H7 (cell line): ENCODE data around the gene OPRL1. TPM values are rescaled to one million over a fixed set of nuclear protein-coding genes. Genes with fewer than 3 reads are reported as not detected.
"Not testable (repeated sequence)": the region's sequence is repeated elsewhere in the genome, so short reads cannot be mapped to it uniquely, and the experiment has no call there.

Experiments
- DNase-seq: peaks from one replicate; pipeline ENCODE4 v3.0.0; 2012
- H3K27me3 ChIP-seq: 2 replicates; pipeline ENCODE4 v1.6.0; 2011; ENCODE audit warnings: mild to moderate bottlenecking, low read length; ENCODE audit not compliant: control insufficient read depth, insufficient read depth
- H3K36me3 ChIP-seq: replicated peaks from 2 replicates; pipeline ENCODE4 v1.5.1; 2011; ENCODE audit warnings: low read length; ENCODE audit not compliant: control insufficient read depth, insufficient read depth
- H3K4me3 ChIP-seq: 2 replicates; pipeline ENCODE4 v1.5.1; 2011; ENCODE audit warnings: low read depth, mild to moderate bottlenecking, control low read depth, low read length, moderate library complexity; ENCODE audit not compliant: insufficient read depth
- total RNA-seq: library from RNA; depleted of rRNA; stranded (reverse); fragments of >200 nt; shearing (Covaris generic); gene quantifications from 2 replicates; pipeline ENCODE4 v1.2.3, GENCODE V29; 2014

Gene OPRL1
- total RNA-seq, 1 experiment from 2014 or later, result 2.4 TPM

GRCh38 chr20:64130876-64131275 lies 51.0 kb downstream of the OPRL1 start:
- peak; percentile 19 for DNase-seq
- Histone ChIP-seq H3K36me3 (no peaks in the 10 kb centered on the region), H3K4me3 (no peak overlapping the region), H3K27me3 (no peaks in the 10 kb centered on the region)

GRCh38 chr20:64131406-64131805 lies 51.5 kb downstream of the OPRL1 start:
- DNase-seq, result peak; percentile 62
- no peak overlapping the region for H3K4me3 ChIP-seq
- no peaks in the 10 kb centered on the region for H3K27me3 ChIP-seq
- H3K36me3 ChIP-seq, result no peaks in the 10 kb centered on the region

- H3K36me3 ChIP-seq, result no peaks in the 10 kb centered on the region
- H3K27me3 ChIP-seq, result no peaks in the 10 kb centered on the region
- H3K4me3 ChIP-seq, result no peak overlapping the region
- DNase-seq, result peak; percentile 86
Observed at GRCh38 chr20:64133951-64134407, 54.1 kb downstream of the OPRL1 start.

DNA sequence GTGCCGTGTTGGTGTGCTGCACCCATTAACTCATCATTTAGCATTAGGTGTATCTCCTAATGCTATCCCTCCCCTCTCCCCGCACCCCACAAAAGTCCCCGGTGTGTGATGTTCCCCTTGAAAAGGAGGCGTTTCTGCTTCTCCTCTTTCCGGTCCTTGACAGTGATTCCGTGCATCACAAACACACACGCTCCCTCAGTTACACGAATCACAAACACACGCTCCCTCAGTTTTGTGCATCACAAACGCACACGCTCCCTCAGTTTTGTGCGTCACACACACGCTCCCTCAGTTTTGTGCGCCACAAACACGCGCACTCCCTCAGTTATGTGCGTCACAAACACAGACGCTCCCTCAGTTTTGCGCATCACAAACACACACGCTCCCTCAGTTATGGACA lies 54.9 kb downstream of the OPRL1 start:
- not testable (repeated sequence) for DNase-seq, H3K27me3 ChIP-seq, H3K4me3 ChIP-seq, H3K36me3 ChIP-seq

DNA sequence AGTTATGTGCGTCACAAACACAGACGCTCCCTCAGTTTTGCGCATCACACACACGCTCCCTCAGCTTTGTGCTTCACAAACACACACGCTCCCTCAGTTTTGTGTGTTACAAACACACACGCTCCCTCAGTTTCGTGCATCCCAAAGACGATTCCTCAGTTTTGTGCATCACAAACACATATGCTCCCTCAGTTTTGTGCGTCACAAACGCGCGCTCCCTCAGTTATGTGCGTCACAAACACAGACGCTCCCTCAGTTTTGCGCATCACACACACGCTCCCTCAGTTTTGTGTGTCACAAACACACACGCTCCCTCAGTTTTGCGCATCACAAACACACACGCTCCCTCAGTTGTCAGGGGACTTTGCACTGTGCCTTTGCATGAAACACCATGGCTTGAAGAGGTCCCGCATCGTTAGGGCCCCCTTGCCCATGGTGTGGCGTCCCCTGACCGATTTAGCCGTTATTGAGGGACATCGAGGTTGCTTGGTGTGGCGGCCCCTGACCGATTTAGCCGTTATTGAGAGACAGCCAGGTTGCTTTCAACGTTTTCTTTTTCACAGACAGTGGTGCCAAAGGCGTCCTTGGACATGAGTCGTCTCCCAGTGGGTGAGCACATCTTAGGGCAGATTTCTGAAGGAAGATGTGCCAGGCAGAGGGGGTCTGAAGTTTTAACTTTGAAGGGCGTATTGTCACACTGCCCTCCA lies 56.3 kb downstream of the OPRL1 start:
- no peaks in the 10 kb centered on the region for H3K27me3 ChIP-seq
- H3K36me3 ChIP-seq, result no peaks in the 10 kb centered on the region
- DNase-seq, result peak; percentile 12
- no peak overlapping the region for H3K4me3 ChIP-seq

DNA sequence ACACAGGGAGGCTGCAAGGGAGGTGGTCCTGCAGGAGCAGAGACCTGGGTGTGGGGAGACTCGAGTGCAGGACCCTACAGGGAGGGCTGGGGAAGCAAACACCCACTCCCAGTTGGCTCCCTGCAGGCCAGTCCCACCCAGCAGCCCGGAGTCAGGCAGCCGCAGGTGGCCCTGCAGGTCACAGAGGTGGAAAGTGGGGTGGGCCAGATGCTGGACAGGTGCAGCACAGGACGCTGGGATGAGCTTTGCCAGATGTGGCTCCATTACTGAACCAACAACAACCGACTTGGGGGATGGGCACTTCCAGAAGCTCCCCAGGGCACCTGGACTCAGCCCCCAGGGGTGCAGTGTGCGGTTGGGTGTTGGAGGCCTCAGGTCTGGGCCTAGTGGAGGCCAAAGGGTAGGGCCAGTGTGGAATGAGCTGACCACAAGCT lies 57.7 kb downstream of the OPRL1 start:
- DNase-seq, result peak; percentile 30
- H3K36me3 ChIP-seq, result no peaks in the 10 kb centered on the region
- no peak overlapping the region for H3K4me3 ChIP-seq
- H3K27me3 ChIP-seq, result no peaks in the 10 kb centered on the region

GRCh38 chr20:64138276-64138815 lies 58.5 kb downstream of the OPRL1 start:
- Histone ChIP-seq H3K36me3 (no peaks in the 10 kb centered on the region), H3K4me3 (no peak overlapping the region), H3K27me3 (no peaks in the 10 kb centered on the region)
- peak; percentile 19 for DNase-seq

GRCh38 chr20:64139199-64140060 lies 59.5 kb downstream of the OPRL1 start:
- Histone ChIP-seq H3K27me3 (no peaks in the 10 kb centered on the region), H3K4me3 (no peak overlapping the region), H3K36me3 (no peaks in the 10 kb centered on the region)
- peak; percentile 64 for DNase-seq

DNA sequence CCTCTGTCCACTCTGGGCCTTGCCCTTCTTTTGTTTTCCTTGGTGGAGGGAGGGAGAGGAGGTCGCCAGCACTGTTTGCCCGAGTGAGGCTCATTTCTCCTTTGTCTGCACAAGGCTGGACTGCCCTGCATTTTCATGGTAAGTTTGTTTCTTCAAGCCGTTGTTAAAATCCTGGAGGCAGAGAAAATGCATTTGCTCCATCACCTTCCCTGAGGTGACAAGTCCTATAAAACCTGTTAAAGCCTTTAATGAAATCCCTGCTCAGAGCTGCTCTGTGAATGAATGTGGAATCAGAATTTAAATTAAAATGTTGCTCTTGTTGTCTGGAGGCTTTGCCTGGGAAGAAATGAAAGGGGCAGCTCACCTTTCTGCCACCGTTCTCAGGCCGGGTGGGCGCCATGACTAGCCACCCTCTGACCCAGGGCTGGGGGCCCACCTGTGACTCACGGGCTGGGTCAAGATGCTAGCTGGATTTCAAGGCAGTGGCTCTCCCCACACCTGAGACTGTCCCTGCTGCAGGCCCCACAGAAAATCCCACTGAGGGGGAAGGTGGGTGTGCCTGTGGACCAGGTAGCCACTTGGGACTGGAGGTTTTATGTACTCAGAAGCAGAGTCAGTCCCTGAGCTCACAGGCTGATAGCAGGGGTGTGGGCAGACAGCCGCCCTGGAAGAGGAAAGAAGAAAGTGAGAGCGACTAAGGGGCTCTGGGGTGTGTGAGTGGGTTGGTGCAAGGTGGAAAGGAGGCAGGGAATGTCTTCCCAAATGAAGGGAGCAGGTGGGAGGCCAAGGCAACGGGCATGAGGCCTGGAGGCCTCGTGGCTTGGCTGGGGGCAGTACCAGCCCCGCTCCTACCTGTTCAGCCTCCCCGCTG lies 60.4 kb downstream of the OPRL1 start:
- no peak overlapping the region for H3K4me3 ChIP-seq
- no peaks in the 10 kb centered on the region for H3K27me3 ChIP-seq
- H3K36me3 ChIP-seq, result no peaks in the 10 kb centered on the region
- peak; percentile 33 for DNase-seq

DNA sequence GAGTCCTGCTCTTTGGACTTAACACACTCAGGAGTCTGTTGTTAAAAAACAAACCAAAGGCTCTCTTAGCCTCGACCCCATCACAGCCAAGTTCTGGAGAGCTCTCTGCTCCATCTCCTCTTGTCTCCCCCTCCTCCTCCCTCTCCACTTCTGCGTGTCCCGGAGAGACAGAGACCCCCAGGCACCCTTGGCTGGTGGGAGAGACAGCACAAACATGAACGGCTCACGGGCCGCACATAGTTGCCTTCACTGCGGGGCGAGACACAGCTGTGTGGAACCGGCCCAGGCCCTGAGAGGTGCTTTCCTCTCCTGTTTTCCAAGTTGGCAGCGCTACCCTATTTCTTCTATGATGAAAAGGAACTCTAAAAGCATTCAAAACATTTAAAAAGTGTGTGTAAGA lies 61.1 kb downstream of the OPRL1 start:
- H3K36me3 ChIP-seq, result no peaks in the 10 kb centered on the region
- no peak overlapping the region for H3K4me3 ChIP-seq
- DNase-seq, result peak; percentile 30
- no peaks in the 10 kb centered on the region for H3K27me3 ChIP-seq

DNA sequence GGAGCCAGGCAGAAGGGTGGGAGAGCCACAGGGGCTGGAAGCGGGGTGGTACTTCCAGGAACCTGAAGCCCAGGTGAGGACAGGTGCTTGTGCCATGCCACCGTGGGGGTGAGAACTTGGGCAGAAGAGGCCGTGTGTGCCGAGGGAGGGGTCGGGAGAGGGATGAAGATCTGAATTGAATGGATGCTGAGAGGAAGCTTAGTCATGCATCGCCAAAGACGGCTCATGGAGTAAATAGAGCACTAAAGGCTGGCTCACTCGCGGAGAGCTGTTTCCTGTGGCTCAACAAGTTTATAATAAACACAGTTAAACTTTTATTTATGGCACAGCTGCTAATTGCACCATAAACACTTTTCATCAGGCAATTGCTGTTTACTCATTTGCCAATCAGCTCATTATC lies 62.7 kb downstream of the OPRL1 start:
- Histone ChIP-seq H3K4me3 (no peak overlapping the region), H3K27me3 (no peaks in the 10 kb centered on the region), H3K36me3 (no peaks in the 10 kb centered on the region)
- peak; percentile 53 for DNase-seq

GRCh38 chr20:64143018-64143801 lies 63.3 kb downstream of the OPRL1 start:
- Histone ChIP-seq H3K36me3 (no peaks in the 10 kb centered on the region), H3K4me3 (no peak overlapping the region), H3K27me3 (no peaks in the 10 kb centered on the region)
- DNase-seq, result peak; percentile 50

GRCh38 chr20:64144144-64144912 lies 64.4 kb downstream of the OPRL1 start:
- peak; percentile 17 for DNase-seq
- Histone ChIP-seq H3K4me3 (no peak overlapping the region), H3K27me3 (no peaks in the 10 kb centered on the region), H3K36me3 (no peaks in the 10 kb centered on the region)
